GM12872 (cell line): ENCODE measurements around the gene OR52I1.

ENCODE experiments used
- TF ChIP-seq, protein P1 (sequence below): IDR thresholded peaks from 3 replicates; pipeline ENCODE4 v1.5.1; 2011; ENCODE audit warnings: low read depth, mild to moderate bottlenecking, low read length, moderate library complexity; ENCODE audit not compliant: insufficient read depth

OR52I1 gene

DNA sequence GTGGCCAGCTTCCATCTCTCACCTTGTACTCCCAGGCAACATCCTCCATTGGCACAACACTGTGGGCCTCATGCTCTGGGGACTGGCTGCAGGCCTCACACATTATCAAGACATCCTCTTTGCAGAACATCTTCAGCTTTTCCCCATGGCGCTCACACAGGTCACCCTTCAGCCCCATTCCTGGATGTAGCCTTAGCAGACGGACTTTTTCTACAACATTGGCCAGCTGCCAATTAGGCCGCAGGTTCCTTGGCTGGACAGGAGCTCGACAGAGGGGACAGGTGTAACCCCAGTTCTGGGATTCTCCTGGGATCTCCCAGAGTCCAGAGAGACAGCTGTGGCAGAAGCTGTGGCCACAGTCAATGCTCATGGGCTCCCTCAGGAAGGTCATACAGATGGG, 11.2 kb downstream of the OR52I1 start:
- TF ChIP-seq, protein P1, sequence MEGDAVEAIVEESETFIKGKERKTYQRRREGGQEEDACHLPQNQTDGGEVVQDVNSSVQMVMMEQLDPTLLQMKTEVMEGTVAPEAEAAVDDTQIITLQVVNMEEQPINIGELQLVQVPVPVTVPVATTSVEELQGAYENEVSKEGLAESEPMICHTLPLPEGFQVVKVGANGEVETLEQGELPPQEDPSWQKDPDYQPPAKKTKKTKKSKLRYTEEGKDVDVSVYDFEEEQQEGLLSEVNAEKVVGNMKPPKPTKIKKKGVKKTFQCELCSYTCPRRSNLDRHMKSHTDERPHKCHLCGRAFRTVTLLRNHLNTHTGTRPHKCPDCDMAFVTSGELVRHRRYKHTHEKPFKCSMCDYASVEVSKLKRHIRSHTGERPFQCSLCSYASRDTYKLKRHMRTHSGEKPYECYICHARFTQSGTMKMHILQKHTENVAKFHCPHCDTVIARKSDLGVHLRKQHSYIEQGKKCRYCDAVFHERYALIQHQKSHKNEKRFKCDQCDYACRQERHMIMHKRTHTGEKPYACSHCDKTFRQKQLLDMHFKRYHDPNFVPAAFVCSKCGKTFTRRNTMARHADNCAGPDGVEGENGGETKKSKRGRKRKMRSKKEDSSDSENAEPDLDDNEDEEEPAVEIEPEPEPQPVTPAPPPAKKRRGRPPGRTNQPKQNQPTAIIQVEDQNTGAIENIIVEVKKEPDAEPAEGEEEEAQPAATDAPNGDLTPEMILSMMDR, result no peak

DNA sequence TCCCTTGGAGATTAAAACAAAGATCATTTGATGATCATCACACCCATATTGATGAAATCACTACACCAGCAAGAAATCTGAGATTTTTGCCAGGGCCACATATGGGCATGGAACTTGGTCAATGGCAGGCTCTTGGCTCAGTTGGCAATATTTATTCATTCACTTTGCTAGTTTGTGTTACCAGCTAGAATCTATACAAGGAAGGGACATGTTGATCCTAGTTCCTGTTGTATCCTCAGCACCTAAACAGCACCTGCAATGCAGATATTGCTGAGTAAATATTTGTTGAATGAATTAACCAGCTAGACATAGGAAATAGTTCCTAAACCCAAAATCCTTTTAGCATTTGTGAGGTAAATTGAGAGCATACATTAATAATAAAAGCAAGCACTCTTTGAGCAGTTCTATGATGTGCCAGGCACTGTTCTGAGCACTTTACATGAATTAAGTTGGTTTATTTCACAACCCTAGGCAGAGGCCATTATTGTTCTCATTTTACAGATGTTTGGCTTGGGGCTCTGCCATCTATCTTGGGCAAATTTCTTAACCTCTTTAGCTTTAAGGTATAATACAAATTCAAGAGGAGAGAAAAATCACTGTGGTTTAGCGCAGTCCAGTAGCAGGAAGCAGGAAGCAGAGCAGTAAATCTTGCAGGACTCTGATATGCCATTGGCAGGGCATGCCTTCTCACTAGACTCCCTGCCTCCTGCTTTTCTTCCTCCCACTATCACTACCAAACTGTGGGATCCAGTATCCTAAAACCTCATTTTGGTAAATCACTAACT, 12.6 kb downstream of the OR52I1 start:
- TF ChIP-seq, protein P1, result no peak

DNA sequence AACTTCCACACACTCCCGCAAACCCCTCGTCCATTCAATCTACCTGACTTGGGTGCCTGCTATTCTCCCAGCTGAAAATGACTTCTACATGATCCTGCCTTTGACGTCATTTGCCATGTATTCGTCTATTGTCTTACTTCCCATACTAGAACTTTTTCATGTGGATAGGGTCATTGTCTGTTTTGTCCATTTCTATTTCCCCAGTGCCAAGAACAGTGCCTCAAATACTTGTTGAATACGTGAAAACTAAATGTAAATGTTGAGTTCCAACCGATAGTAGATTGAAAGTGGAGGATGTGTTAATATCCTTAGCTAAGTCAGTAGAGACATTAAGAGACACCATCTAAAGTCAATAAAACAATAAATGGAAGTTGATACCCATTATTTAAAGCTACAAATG, 13.3 kb downstream of the OR52I1 start:
- TF ChIP-seq, protein P1, result no peak

DNA sequence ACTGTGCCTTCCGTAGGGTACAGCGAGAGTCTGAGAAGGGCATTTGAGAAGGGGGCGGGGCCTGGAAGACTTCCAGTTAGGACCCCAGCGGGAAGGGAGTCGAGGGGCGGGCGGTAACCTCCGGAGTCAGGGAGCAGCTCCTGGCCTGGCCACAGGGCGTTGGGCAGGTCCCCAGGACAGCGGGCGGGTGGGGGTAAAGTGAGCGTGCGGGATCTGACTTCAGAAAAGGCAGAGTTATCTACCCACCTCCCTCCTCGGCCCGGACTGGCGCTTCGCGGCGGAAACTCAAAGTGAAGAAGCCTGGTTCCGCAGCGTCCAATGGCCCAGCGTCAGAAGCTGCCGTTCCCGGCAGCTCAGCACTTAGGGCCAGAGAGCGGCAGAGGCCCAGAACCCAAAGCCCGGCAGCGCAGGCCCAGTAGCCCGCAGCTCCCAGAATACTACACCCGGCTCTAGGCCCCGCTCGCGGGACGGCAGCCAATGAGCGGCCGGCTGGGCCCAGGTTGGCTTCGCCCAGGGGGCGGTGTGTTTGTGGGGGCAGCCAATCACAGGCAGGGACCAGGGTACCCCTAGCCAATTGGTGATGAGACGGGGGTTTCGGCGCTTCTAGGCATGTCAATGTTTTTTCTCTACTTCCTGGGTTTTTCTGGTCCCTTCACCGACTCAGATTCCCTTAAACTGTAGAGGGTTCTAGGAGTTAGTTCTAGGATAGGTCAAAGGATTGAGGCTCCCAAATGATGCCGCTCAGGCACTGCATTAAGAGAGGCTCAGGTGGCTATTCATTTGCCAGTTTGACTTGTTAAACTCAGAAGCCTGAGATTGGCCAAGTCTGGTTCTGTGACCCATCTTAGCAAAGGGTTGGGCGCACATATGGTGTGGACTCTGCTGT, 14.2 kb downstream of the OR52I1 start, which contains the start of gene TRIM68:
TRIM68 (minus strand) TSS at position 451 of the 886 bp plus-strand sequence. CDS start 2,727 bp downstream, outside the sequence.
- TF ChIP-seq, protein P1, result no peak

DNA sequence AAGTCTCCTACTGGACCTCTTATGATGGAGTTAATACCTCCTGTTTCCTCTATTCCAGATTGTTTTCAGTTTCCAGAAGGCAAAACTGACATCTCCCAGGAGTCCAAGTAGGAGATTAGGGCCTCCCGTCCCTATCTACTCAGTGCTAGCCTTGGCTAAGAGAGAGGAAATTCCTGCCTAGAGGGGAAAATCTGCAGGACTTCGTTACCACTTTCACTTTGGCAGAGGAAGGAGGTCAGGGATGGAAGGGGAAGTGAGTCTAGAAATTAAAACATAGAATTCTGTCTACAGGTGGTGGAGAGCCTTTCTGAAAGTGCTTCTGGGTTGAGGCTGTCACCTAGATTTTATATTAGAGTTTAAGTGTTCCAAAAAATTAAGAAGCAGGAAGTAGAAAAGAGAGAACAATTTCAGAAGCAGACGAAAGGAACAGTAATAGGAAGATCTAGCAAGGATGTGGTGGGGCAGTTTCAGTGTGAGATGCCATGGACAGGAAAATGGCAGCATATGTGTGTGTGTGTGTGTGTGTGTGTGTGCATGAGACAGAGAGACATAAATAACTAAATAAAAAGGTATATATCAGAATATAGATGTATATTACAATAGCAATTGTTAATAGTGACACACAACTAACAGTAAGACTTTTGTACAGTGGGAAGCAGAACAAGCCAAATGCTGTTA, 16.6 kb downstream of the OR52I1 start:
- TF ChIP-seq, protein P1, result no peak

DNA sequence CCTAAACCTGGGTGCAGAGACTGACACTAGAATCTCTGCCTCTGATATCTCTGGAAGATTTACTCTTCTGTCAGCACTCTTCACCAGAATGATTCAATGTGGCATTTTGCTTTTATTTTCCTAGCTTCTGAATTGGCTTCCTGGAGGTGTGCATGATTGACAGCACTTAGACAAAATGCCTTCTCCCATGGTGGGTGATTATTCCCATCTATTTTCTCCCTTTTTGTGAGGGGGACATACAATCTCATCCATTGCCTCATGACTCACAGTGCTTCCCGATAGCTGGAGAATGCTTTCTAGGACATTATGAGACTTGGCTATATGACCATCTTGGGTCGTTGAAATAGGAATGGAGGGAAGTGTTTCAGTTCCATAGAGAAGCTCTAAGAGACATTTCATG, 18.1 kb downstream of the OR52I1 start:
- TF ChIP-seq, protein P1, result no peak

DNA sequence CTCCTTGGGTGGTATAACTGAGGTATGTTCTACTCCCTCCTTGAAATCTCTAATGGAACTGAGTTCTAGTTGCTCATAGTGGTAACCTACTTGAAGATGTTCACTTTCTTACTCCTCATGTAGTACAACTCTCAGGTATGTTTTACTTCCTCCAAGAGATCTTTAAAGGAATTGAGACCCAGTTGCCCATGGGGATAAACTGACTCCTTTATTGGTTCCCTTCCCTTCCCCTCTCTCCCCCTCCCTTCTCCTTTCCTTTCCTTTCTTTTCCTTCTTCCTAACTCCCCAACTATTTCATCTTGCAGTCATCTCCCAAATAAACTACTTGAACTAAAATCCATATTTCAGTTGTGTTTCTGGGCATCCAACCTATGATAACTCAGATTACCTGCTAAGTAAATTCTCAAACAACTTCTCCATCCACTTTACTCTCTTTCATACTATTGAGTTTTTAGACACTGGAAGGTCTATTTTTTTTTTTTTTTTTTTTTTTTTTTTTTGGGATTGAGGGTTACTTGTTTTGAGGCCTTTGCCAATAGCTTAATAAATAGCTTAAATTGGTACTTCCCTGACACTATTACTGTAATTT, 22.1 kb downstream of the OR52I1 start:
- TF ChIP-seq, protein P1, result no peak
